ENCODE results near the gene CORIN.

DNA sequence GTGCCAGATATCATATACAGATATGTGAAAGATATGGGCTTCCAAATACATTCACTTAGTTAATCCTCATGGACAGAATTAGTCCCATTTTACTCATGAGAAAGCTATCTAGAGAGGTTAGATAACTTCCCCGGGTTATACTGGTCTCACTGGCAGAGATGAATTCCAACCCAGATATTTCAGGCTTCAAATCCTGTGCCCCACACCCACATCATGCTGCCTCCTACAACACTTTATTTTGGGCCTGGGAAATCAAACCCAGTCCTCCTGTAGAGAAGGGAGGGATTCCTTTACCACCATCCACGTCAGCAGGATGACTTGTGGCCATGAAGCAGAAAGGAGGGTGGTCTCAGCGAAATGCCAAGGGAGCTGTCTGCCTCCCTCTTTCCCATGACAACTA is 239.0 kb downstream of the CORIN start:
- TF ChIP-seq, protein P1, sequence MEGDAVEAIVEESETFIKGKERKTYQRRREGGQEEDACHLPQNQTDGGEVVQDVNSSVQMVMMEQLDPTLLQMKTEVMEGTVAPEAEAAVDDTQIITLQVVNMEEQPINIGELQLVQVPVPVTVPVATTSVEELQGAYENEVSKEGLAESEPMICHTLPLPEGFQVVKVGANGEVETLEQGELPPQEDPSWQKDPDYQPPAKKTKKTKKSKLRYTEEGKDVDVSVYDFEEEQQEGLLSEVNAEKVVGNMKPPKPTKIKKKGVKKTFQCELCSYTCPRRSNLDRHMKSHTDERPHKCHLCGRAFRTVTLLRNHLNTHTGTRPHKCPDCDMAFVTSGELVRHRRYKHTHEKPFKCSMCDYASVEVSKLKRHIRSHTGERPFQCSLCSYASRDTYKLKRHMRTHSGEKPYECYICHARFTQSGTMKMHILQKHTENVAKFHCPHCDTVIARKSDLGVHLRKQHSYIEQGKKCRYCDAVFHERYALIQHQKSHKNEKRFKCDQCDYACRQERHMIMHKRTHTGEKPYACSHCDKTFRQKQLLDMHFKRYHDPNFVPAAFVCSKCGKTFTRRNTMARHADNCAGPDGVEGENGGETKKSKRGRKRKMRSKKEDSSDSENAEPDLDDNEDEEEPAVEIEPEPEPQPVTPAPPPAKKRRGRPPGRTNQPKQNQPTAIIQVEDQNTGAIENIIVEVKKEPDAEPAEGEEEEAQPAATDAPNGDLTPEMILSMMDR (IDR thresholded peaks at IDR 0.05): no peak
- TF ChIP-seq JUNB (IDR thresholded peaks at IDR 0.05): no peak
- TF ChIP-seq ZFP36 (IDR thresholded peaks at IDR 0.05; ENCODE audit: borderline replicate concordance, partially characterized antibody): no peak
- no peak for TF ChIP-seq JUN (IDR thresholded peaks at IDR 0.05)
- TF ChIP-seq, protein P2, sequence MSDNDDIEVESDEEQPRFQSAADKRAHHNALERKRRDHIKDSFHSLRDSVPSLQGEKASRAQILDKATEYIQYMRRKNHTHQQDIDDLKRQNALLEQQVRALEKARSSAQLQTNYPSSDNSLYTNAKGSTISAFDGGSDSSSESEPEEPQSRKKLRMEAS (IDR thresholded peaks at IDR 0.05): no peak
- no peak for TF ChIP-seq SMC3 (IDR thresholded peaks at IDR 0.05)
- TF ChIP-seq, protein P3, sequence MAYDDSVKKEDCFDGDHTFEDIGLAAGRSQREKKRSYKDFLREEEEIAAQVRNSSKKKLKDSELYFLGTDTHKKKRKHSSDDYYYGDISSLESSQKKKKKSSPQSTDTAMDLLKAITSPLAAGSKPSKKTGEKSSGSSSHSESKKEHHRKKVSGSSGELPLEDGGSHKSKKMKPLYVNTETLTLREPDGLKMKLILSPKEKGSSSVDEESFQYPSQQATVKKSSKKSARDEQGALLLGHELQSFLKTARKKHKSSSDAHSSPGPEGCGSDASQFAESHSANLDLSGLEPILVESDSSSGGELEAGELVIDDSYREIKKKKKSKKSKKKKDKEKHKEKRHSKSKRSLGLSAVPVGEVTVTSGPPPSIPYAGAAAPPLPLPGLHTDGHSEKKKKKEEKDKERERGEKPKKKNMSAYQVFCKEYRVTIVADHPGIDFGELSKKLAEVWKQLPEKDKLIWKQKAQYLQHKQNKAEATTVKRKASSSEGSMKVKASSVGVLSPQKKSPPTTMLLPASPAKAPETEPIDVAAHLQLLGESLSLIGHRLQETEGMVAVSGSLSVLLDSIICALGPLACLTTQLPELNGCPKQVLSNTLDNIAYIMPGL (CRISPR knock-in tag; IDR thresholded peaks at IDR 0.05; ENCODE audit: borderline replicate concordance): no peak
- TF ChIP-seq EP300 (IDR thresholded peaks at IDR 0.05): no peak
- TF ChIP-seq ZNF302 (CRISPR knock-in tag; IDR thresholded peaks at IDR 0.05): no peak
- no peak for TF ChIP-seq RAD21 (conservative IDR thresholded peaks at IDR 0.05 in 1 of 2, IDR thresholded peaks at IDR 0.05 in 1 of 2)
- TF ChIP-seq RCOR1 (IDR thresholded peaks at IDR 0.05; ENCODE audit: low read depth, low read length): no peak
